HT1080 (cell line): Measurements from ENCODE around the gene IL24. TPM values are rescaled to one million over a fixed set of nuclear protein-coding genes. Genes with fewer than 3 reads are reported as not detected.

ENCODE experiments used
- DNase-seq: peaks from one replicate; pipeline ENCODE4 v3.0.0-alpha.2; 2015; ENCODE audit warnings: low read depth
- total RNA-seq: library from RNA; depleted of rRNA; stranded (reverse); fragments of >200 nt; shearing (Covaris generic); gene quantifications from 2 replicates; pipeline ENCODE4 v1.2.3, GENCODE V29; 2014

IL24 gene
- total RNA-seq, 1 experiment from 2014 or later = 17.2 TPM

GRCh38 chr1:206903687-206904086 lies 6.4 kb downstream of the IL24 start:
- DNase-seq = no peak

- no peak for DNase-seq
These were observed 7.3 kb downstream of the IL24 start for GRCh38 chr1:206904423-206905142.

GRCh38 chr1:206905295-206906164 lies 8.3 kb downstream of the IL24 start:
- peak; percentile 97 for DNase-seq

GRCh38 chr1:206907304-206907991 lies 10.2 kb downstream of the IL24 start:
- no peak for DNase-seq

GRCh38 chr1:206908038-206908437 lies 10.8 kb downstream of the IL24 start:
- no peak for DNase-seq

GRCh38 chr1:206909161-206909882 lies 12.1 kb downstream of the IL24 start:
- no peak for DNase-seq

GRCh38 chr1:206909883-206910318 lies 12.7 kb downstream of the IL24 start:
- no peak for DNase-seq

GRCh38 chr1:206911064-206911663 lies 13.9 kb downstream of the IL24 start:
- peak; percentile 83 for DNase-seq

GRCh38 chr1:206912445-206913095 lies 15.3 kb downstream of the IL24 start:
- peak; percentile 70 for DNase-seq

GRCh38 chr1:206913766-206914537 lies 16.7 kb downstream of the IL24 start:
- no peak for DNase-seq

- no peak for DNase-seq
These were observed 17.9 kb downstream of the IL24 start for GRCh38 chr1:206915030-206915735.

- no peak for DNase-seq
These were observed 18.9 kb downstream of the IL24 start for GRCh38 chr1:206916000-206916709.

- DNase-seq = no peak
These were observed 20.8 kb downstream of the IL24 start for GRCh38 chr1:206918076-206918475.

- no peak for DNase-seq
These were observed 24.6 kb downstream of the IL24 start, which contains the start of gene FCMR for GRCh38 chr1:206921772-206922265. Gene FCMR (minus strand): TSS chr1:206921941. CDS start chr1:206921854, 87 bp downstream.

- no peak for DNase-seq
These were observed 25.3 kb downstream of the IL24 start for GRCh38 chr1:206922524-206922923.

- DNase-seq = no peak
These were observed 26.0 kb downstream of the IL24 start for GRCh38 chr1:206923009-206923960.
